ENCODE measurements around the gene PPP2R2C. TPM values are rescaled to one million over a fixed set of nuclear protein-coding genes. Genes with fewer than 3 reads are reported as not detected.

The PPP2R2C gene
- polyA plus RNA-seq, 1 donor from 2014 or later: 34.4 TPM

GRCh38 chr4:6354626-6355025, 117.8 kb downstream of the PPP2R2C start:
- H3K36me3 ChIP-seq (ENCODE audit: insufficient read depth, low read length): no peaks in the 10 kb centered on the region
- no peak overlapping the region for H3K27ac ChIP-seq (ENCODE audit: low read length)
- no peaks in the 10 kb centered on the region for H3F3A ChIP-seq (ENCODE audit: insufficient read depth, low read length, poor library complexity, severe bottlenecking)
- H3K4me3 ChIP-seq (ENCODE audit: low read length): no peak overlapping the region
- TF ChIP-seq EP300 (conservative IDR thresholded peaks at IDR 0.05; ENCODE audit: poor library complexity, severe bottlenecking): no peak
- TF ChIP-seq SMC3 (conservative IDR thresholded peaks at IDR 0.05; ENCODE audit: poor library complexity): no peak
- TF ChIP-seq POLR2AphosphoS5 (IDR thresholded peaks at IDR 0.05): no peak
- TF ChIP-seq TAF1 (IDR thresholded peaks at IDR 0.05; ENCODE audit: low read depth): no peak
- no peak for TF ChIP-seq MXI1 (conservative IDR thresholded peaks at IDR 0.05; ENCODE audit: poor library complexity, severe bottlenecking)
- TF ChIP-seq REST (IDR thresholded peaks at IDR 0.05; ENCODE audit: borderline replicate concordance): no peak
- no peak for TF ChIP-seq EZH2 (IDR thresholded peaks at IDR 0.05; ENCODE audit: borderline replicate concordance, insufficient read depth, low read length, poor library complexity, severe bottlenecking)
- TF ChIP-seq CTCF (IDR thresholded peaks at IDR 0.05; ENCODE audit: poor library complexity, severe bottlenecking): no peak
- no peak for TF ChIP-seq RAD21 (conservative IDR thresholded peaks at IDR 0.05)
- no peak overlapping the region for H3K4me2 ChIP-seq (ENCODE audit: low read length)
- H3K9ac ChIP-seq (ENCODE audit: low read length): no peak overlapping the region
- no peaks in the 10 kb centered on the region for H3K9me3 ChIP-seq (ENCODE audit: low read length)
- no peaks in the 10 kb centered on the region for H3K9me2 ChIP-seq (ENCODE audit: insufficient read depth, low read length)
- no peak overlapping the region for H2AFZ ChIP-seq (ENCODE audit: low read depth, low read length)
- no peaks in the 10 kb centered on the region for H3K79me2 ChIP-seq (replicated peaks; ENCODE audit: insufficient read depth, low read length)
- no peaks in the 10 kb centered on the region for H4K20me1 ChIP-seq (ENCODE audit: insufficient read depth)
- no peaks in the 10 kb centered on the region for H3K27me3 ChIP-seq (ENCODE audit: insufficient read depth, low read depth, low read length)

- H3K9me2 ChIP-seq (ENCODE audit: insufficient read depth, low read length): no peaks in the 10 kb centered on the region
- H3F3A ChIP-seq (ENCODE audit: insufficient read depth, low read length, poor library complexity, severe bottlenecking): no peaks in the 10 kb centered on the region
- H4K20me1 ChIP-seq (ENCODE audit: insufficient read depth): no peaks in the 10 kb centered on the region
- H3K4me3 ChIP-seq (ENCODE audit: low read length): no peak overlapping the region
- no peaks in the 10 kb centered on the region for H3K36me3 ChIP-seq (ENCODE audit: insufficient read depth, low read length)
- no peaks in the 10 kb centered on the region for H3K27me3 ChIP-seq (ENCODE audit: insufficient read depth, low read depth, low read length)
- H3K9ac ChIP-seq (ENCODE audit: low read length): no peak overlapping the region
- H3K9me3 ChIP-seq (ENCODE audit: low read length): no peaks in the 10 kb centered on the region
- H3K4me2 ChIP-seq (ENCODE audit: low read length): no peak overlapping the region
- no peak overlapping the region for H3K27ac ChIP-seq (ENCODE audit: low read length)
- TF ChIP-seq EZH2 (IDR thresholded peaks at IDR 0.05; ENCODE audit: borderline replicate concordance, insufficient read depth, low read length, poor library complexity, severe bottlenecking): no peak
- H2AFZ ChIP-seq (ENCODE audit: low read depth, low read length): no peak overlapping the region
- no peaks in the 10 kb centered on the region for H3K79me2 ChIP-seq (replicated peaks; ENCODE audit: insufficient read depth, low read length)
Observed at GRCh38 chr4:6354119-6354518, 118.3 kb downstream of the PPP2R2C start.
